GM19351 (cell line): Measurements from ENCODE around the gene NDUFS6.
"Not testable (repeated sequence)": the region's sequence is repeated elsewhere in the genome, so short reads cannot be mapped to it uniquely, and the experiment has no call there.

Source experiments
- ATAC-seq: cut with Tn5 transposase; IDR thresholded peaks from one replicate; pipeline ENCODE4 v1.9.1; 2021; ENCODE audit warnings: mild to moderate bottlenecking, moderate library complexity; ENCODE audit not compliant: unreplicated experiment

Gene NDUFS6

GRCh38 chr5:1831257-1831656 lies 30.1 kb downstream of the NDUFS6 start:
- ATAC-seq = no peak

- no peak for ATAC-seq
Measured at GRCh38 chr5:1831677-1832313, 30.6 kb downstream of the NDUFS6 start.

DNA sequence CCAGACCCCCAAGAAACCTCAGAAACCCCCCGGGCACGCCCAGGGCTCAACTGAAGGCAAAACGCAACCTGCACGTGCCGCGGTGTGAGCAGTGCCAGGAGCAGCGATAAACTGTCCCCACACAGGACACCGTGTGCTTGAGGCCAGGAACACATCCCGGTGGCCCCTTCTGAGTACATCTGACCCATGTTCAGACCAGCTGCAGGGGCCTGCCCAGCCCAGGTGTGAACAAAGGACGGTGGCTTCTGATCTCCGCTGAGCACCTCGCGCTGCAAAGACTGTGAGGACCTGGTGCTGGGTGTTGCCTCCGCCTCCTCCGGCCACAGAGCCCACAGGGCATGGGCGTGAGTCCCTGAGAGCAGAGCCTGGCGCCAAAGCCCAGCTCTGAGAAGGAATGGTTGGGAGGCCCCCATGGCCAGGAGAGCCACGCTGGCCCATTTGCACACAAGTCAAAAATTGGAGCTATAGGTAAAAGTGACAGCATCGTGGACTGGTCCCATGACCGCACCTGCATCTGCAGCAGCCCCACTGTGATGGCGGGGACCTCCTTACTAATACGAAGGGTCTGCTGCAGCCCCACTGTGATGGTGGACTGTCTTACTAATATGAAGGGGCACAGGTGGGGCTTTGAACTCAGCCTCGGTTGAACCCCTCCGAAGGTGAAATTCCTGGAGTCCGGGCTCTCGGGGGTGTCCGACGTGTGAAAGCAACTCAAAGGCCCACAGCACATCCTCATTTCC lies 31.5 kb downstream of the NDUFS6 start:
- ATAC-seq = no peak

- no peak for ATAC-seq
Measured at GRCh38 chr5:1833264-1834021, 32.2 kb downstream of the NDUFS6 start.

GRCh38 chr5:1834022-1834551 lies 32.9 kb downstream of the NDUFS6 start:
- ATAC-seq = no peak

DNA sequence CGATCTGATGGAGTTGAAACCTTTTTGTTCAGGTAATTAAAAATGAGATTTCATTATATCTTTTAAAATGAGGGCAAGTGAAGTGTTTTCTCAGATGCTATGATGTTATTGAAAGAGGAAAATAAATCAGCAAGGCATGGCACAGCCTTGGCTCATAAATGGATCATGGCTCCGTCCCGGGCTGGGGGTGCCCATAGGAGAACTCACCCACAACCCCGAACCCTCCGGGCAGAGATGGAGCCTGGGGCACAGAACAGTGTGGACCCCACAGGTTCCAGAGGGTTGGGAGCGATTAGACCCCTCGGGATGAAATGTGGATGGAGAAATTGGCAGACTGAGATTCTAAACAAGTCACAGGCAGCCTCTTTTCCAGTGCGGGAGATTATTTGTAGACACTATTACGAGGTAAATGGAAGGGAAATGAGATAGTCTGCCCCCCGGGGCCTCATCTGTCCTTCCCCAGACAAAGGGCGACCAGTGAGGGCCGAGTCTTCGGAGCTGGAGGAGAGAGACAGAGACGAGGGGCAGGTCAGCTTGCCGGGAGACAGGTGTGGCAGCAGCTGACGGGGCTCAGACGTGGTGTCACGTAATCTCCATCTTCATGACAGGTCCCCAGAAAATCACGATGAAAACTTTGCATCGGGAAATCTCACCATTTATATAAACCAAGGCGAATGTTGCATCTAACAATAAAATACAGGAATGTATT lies 33.7 kb downstream of the NDUFS6 start:
- no peak for ATAC-seq

GRCh38 chr5:1835431-1835830 lies 34.2 kb downstream of the NDUFS6 start:
- ATAC-seq = no peak

DNA sequence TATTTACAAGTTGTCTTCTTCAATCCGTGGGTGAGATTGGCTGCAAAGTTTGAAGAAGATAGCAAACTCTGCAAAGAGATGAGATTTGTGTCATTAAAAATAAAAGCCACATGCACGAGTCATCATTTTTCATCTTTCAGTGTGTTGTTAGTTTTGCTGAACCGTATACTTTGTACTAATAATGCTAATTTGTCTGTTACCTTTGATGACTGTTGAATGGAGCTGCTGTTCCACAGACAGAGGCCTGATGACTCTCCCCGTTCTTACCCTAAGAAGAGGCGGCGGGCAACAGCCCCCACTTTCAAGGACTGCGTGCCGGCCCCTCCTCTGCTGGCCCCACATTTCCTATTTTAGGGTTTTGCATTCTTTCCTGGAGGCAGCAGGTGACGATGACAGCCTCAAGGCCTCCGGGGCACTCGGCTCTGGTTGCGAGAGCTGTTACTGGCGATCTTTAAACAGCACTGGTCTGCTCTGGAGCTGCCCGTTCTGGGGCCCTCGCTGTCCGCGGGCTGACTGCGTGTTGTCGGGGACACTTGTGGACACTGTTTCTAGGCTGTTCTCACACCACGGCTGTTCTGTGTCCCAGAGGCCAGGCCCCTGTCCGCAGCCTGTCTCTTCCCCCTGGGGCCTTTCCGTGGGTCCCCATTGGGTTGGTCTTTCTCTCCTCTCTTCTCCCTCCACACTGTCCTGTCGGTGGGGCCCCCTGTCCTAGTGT lies 35.1 kb downstream of the NDUFS6 start:
- ATAC-seq = no peak

- ATAC-seq = no peak
Measured at GRCh38 chr5:1836891-1837880, 36.0 kb downstream of the NDUFS6 start.

GRCh38 chr5:1838013-1838412 lies 36.8 kb downstream of the NDUFS6 start:
- no peak for ATAC-seq

DNA sequence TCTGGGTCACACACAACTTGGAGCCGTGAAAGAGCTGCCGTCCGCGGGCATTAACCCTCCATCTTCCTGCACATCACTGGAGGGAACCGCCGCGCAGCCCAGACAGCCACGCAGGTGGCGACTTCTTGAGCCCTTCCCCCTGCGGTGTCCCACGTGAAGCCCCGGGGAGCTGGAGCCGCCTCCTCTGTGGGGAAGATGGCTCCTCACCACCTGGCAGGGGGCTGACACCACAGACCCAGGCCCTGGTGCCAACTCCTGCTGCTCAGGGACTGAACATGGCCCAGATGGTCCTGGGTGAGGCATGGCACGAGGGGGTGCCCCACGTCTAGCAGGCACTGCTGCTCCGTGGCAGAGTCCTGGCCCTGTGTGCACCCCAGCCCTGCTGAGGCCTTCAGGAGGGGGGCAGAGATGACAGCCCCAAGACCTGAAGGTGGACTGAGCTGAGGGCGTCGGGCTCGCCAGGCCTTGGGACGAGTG lies 38.9 kb downstream of the NDUFS6 start:
- ATAC-seq = no peak

- ATAC-seq = no peak
Measured at GRCh38 chr5:1840741-1841521, 39.7 kb downstream of the NDUFS6 start.

DNA sequence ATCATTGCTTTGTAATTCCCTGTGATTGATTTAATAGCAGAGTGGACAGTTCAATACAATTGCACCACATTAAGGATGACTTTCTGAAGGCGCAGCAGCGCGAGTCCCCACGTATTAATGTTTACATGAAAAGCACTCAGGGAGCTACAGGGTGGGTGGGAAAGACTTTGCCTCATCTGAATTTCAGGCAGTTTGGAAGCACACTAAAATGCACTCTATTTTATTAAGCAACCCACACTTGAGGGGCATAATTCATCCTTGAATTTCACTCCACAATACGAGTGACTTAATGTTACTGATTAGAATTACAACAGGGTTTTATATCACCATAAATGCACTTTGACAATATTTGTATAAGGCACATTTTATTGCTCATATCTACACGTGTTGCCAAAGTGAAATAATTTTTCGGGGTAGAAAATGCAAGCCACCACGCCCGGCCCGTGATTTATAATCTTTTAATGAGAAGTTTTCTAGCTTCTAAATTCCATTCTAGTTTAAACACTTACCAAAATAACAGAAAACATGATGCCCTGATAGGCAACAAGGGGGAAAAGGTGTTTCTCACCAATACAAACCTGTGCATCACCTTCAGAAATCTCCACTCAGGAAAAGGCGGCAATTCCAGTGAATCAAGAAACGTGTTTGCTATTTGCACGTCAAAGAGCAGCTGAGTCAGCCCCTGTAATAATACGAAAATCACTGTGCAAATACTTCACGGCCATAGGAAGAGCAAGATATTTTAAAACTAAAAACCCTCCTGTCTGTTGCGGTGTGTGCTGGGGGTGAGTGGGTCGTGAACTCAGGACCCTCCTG lies 41.0 kb downstream of the NDUFS6 start:
- ATAC-seq = no peak

- not testable (repeated sequence) for ATAC-seq
Measured at GRCh38 chr5:1843761-1844160, 42.6 kb downstream of the NDUFS6 start.

DNA sequence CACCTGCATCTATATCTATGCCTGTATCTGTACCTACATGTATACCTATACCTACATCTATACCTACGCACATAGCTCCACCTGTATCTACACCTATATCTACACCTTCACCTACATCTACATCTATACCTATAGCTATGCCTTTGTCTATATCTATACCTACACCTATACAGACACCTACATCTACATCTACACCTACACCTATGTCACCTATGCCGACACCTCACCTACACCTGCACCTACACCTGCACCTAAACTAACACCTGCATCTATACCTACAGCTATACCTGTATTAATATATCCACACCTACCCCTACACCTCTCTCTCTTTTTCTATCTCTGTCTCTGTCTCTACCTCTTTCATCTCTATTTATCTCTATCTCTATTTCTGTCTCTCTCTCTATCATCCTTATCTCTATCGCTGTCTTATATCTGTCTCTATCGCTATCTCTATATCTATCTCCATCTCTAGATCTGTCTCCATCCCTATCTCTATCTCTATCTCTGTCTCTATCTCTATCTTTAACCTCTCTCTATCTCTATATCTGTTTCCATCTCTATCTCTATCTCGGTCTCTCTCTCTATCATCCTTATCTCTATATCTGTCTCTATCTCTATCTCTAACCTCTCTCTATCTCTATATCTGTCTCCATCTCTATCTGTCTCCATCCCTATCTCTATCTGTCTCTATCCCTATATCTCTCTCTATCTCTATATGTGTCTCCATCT lies 43.7 kb downstream of the NDUFS6 start:
- no peak for ATAC-seq

DNA sequence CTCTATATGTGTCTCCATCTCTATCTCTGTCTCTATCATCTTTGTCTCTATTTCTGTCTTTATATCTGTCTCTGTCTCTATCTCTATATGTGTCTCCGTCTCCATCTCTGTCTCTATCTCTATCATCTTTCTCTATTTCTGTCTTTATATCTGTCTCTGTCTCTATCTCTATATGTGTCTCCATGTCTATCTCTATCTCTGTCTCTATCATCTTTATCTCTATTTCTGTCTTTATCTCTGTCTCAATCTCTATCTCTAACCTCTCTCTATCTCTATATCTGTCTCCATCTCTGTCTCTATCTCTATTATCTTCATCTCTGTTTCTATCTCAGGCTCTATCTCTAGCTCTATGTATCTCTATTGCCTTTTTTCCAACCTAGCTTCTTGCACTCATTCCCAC lies 44.5 kb downstream of the NDUFS6 start:
- ATAC-seq = no peak

DNA sequence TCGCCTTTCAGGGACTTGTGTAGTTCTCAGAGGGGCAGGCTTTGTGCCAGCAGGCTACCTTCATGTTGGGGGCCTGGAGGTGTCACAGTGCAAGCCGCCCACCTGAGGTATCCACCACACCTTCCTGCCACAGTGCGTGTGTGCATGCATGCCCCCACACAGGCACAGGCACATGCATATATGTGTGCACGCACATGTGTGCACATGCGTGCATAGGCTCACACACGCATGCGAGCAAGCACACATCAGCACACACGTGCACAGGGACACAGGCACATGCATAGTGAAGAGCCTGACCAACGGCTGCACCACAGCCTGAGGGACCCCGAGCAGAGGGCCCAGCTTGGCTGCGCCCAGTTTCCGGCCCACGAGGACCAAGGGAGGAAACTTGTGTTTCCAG lies 45.4 kb downstream of the NDUFS6 start:
- no peak for ATAC-seq
